HG03108 (cell line): ENCODE results near the gene CDC42SE2.
"Not testable (repeated sequence)": the region's sequence is repeated elsewhere in the genome, so short reads cannot be mapped to it uniquely, and the experiment has no call there.

Experiments used
- ATAC-seq: cut with Tn5 transposase; IDR thresholded peaks from one replicate; pipeline ENCODE4 v1.9.1; 2021; ENCODE audit warnings: moderate library complexity; ENCODE audit not compliant: unreplicated experiment

Gene CDC42SE2

GRCh38 chr5:131250751-131251475 lies 12.9 kb upstream of the CDC42SE2 start:
- ATAC-seq, result peak; percentile 25

- ATAC-seq, result peak; percentile 83
Observed at GRCh38 chr5:131252824-131253171, 11.1 kb upstream of the CDC42SE2 start.

- ATAC-seq, result not testable (repeated sequence)
Observed at GRCh38 chr5:131254025-131254424, 9.8 kb upstream of the CDC42SE2 start.

DNA sequence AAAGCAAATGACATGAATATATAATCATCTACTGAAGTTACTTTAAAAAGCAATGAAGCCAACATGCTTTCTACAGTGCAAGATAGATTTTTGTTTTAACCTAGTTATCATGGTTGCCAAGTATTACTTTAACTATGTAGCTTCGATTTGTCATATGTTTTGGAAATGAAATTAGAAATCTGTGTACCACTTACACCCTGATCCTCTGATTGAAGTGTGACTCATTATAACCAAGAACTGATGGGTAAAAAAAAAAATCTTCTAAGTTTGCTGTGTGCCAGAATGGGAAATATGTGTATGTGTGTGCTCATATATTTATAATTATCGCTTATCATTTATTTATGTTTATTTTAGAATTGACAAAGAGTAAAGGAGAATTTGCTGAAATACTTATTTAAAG lies 9.1 kb upstream of the CDC42SE2 start:
- ATAC-seq, result no peak

DNA sequence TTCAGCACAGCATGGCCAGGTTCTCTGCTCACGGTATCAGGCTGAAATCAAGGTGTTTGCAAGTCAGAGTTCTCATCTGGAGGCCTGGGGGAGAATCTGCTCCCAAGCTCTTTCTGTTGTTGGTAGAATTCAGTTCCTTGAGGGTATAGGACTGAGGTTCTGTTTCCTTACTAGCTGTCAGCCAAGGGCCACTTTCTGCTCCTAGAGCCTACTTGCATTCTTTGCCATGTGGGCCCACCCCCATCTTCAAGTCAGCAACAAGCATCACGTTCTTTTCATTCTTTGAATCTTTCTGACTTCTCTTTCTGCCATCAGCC lies 7.4 kb upstream of the CDC42SE2 start:
- ATAC-seq, result no peak

DNA sequence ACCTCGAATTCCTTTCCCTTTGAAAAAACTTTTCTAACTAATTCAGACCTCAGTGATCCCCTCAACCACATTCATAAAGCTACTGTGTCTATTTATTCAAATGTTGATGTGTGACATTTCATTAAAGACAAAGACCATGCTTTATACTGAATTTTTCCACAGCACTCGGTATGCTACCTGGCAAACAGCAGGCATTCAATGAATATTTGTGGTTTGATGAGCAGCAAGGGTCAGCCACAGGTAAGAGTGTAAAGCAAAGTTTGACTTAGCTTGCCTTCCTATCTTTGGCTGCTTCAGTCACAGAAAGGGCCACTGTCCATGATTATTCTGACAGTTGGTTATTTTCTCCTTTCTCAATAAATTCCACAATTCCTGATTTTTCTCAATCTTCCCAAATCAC lies 5.1 kb upstream of the CDC42SE2 start:
- ATAC-seq, result no peak

DNA sequence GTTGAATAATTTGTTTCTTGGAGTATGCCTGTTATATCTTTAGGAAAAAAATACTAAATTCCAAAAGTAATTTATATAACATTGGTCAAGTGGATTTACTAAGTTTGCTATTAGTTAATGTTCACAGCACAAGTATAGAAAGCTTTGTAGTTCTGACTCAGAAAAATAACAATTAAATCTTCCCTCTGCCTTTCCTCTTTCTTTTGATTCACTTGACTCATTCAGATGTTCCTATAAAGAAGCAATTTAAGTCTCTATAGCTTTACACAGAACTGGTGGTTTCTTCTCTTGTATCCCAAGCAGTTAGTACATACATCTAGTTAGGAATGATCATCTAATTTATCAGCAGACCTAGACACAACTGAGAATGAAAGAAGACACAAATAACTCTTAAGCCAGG lies 4.5 kb upstream of the CDC42SE2 start:
- ATAC-seq, result no peak

- no peak for ATAC-seq
Observed at GRCh38 chr5:131260895-131261294, 3.0 kb upstream of the CDC42SE2 start.

DNA sequence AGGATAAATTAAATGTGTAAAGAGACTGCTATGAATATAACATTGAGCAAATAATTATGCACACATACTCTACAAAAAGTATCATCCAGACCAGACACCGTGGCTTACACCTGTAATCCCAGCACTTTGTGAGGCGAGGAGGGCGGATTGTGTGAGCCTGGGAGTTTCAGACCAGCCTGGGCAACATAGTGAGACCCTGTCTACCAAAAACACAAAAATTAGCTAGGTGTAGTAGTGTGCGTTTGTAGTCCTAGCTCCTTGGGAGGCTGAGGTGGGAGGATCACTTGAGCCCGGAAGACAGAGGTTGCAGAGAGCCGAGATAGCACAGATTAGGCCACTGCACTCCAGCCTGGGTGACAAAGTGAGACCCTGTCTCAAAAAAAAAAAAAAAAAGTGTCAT lies 2.4 kb upstream of the CDC42SE2 start:
- no peak for ATAC-seq

DNA sequence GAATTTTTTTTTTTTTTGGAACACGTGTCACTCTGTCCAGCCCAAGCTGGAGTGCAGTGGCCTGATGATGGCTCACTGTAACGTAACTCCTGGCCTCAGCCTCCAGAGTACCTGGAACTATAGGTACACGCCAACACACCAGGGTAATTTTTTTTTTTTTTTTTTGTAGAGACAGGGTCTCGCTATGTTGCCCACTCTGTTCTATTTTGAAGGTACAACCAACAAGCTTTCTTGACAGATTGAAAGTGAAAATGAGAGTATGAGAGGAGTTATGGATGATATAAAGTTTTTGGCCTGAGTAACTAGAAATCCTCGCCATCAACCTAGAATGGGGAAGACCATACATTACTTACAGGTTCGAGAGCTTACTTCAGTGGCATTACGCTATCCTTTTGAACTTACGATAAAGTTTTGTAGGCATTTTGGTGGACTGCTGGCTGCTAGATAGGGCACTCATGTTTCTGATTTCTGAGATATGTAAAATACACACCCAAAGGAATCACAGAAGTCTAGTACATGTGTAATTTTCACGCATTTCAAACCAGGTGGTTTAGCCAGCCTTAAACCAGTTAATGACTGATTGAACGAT lies 806 bp upstream of the CDC42SE2 start:
- ATAC-seq, result peak; percentile 3

DNA sequence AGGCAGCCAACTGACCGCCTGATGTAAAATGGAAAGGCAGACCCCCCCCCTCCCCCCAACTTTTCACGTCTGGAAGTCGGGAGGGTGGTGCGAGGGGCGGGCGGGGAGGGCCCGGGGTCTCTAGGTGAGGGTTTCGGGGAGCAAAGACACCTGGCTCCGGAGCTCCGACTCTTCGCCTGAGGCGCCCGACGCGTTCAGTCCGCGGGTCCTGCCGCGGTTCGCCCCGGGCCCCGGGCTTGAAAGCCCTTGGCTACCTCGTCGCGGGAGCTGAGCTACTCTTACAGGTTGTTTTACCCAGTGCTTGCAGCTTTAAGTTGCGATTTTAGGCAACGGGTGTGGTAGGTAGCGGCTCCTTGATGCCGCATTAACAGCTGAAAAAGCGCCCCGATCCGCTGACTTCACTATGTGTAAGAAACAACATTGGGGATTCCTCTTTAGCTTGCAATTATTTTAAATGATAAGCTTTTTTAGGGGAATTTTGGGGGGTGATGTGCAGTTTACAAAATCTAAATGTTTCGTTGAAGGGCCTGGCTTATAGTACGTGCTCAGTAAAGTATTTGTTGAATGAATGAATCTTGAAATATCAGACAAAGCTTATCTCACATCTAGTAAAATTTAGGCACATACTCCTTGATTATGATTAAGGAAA lies 722 bp downstream of the CDC42SE2 start:
- ATAC-seq, result no peak

- ATAC-seq, result peak; percentile 24
Observed at GRCh38 chr5:131265311-131265803, 1.5 kb downstream of the CDC42SE2 start.

DNA sequence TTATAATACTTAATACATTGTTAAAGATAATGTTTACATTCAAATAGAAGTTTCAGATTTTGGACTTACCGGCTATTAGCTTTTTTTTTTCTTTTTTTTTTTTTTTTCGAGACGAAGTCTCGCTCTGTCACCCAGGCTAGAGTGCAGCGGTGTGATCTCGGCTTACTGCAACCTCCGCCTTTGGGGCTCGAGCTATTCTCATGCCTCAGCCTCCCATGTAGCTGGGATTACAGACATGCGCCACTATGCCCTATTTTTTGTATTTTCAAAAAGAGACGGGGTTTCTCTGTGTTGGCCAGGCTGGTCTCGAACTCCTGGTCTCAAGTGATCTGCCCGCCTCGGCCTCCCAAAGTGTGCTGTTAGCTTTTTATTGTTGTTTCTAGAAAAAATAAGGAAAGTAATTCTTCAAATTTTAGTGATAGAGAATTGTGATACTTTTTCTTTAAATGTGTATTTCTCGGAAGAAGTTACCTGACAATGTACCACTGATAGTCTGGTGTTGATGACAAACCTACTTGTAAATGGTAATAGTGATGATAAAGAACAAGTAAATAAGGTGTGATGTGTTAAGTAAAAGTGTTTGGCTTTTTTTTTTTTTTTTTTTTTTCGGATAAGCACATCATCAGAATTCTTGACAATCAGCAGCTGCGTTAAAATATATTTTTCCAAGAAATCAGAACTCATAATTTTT lies 2.7 kb downstream of the CDC42SE2 start:
- no peak for ATAC-seq

DNA sequence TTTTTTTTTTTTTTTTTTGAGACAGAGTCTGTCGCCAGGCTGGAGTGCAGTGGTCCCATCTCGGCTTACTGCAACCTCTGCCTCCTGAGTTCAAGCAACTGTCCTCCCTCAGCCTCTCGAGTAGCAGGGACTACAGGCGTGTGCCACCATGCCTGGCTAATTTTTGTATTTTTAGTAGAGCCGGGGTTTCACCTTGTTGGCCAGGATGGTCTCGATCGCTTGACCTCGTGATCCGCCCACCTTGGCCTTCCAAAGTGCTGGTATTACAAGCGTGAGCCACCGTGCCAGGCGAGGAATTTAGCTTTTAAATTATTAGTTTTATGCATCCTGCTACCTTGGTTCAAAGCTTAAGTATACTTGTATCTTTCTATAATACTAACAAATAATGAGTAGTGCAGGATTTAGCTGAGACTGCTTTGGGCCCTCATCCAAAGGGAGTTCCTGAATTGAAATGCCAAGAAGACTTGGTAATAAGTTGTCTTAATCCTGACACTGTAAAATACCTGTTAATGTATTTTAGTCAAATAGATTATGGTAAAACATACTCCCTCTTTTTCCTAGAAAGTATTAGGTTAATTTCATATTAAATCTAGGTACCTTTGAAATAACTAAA lies 5.0 kb downstream of the CDC42SE2 start:
- no peak for ATAC-seq

- no peak for ATAC-seq
Observed at GRCh38 chr5:131270809-131271208, 7.0 kb downstream of the CDC42SE2 start.

DNA sequence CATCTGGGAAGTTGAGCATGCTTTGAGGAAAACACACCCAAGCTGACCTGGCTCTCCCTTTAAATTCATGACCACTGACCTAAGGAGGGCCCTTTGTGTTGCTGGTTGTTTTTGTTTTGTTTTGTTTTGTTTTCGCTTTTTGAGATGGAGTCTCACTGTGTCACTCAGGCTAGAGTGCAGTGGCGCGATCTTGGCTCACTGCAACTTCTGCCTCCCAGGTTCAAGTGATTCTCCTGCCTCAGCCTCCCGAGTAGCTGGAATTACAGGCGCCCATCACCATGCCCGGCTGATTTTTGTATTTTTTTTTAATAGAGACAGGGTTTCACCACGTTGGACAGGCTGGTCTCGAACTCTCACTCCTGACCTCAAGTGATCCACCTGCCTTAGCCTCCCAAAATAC lies 8.0 kb downstream of the CDC42SE2 start:
- ATAC-seq, result not testable (repeated sequence)

- ATAC-seq, result no peak
Observed at GRCh38 chr5:131272307-131272706, 8.5 kb downstream of the CDC42SE2 start.

- no peak for ATAC-seq
Observed at GRCh38 chr5:131272724-131273123, 8.9 kb downstream of the CDC42SE2 start.

GRCh38 chr5:131274326-131275063 lies 10.6 kb downstream of the CDC42SE2 start:
- no peak for ATAC-seq

GRCh38 chr5:131276072-131276471 lies 12.2 kb downstream of the CDC42SE2 start:
- ATAC-seq, result no peak

DNA sequence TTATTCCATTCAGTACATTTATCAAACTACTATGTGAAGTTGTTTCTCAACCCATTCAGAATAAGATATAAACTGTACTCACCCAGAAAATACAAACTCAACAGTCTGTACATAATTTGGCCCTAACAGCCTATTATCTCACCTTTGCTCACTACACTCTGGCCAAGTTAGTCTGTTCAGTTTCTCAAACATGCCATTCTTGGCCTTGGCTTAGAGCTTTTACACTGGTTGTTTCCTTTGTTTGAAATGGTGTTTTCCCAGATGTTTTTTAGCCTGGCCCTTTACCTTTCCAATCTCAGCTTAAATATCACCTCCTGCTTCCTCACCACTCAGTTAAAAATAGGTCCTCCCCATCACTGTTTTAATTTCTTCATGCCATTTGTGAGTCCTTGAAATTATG lies 13.6 kb downstream of the CDC42SE2 start:
- ATAC-seq, result no peak
